Ovary (tissue), 3 donors: Measurements from ENCODE around the gene TRIO.

ENCODE experiments used
- CTCF ChIP-seq, 3 donors: fragments of 450-650 bp in 2 of 3; fragments of 200-600 bp in 1 of 3; IDR thresholded peaks; one replicate each; pipeline versions ENCODE4 v1.5.1 to v1.8.0; 2016 to 2022; ENCODE audit warnings: antibody characterized with exemption in 3 of 3, mild to moderate bottlenecking in 1 of 3
- EP300 ChIP-seq: sonication (generic); formaldehyde crosslinking; IDR thresholded peaks from one replicate; pipeline ENCODE4 v1.6.1; 2017; ENCODE audit warnings: antibody characterized with exemption
- POLR2A ChIP-seq: fragments of 450-650 bp; IDR thresholded peaks from one replicate; pipeline ENCODE4 v1.6.1; 2017; ENCODE audit warnings: antibody characterized with exemption, mild to moderate bottlenecking, moderate library complexity
- donor health status: DM: no; HTN: no; CAD: no.

GRCh38 chr5:14240359-14240758 is 97.2 kb downstream of the TRIO start:
- TF ChIP-seq CTCF (IDR thresholded peaks at IDR 0.05) (no peak), POLR2A (no peak), EP300 (no peak)
